K562 (cell line): ENCODE data around the gene ZNF552. TPM values are rescaled to one million over a fixed set of nuclear protein-coding genes. Genes with fewer than 3 reads are reported as not detected.

Experiments used
- polyA plus RNA-seq, 8 experiments: library from polyadenylated mRNA; depleted of rRNA in 4 of 8; stranded (reverse) in 5 of 8; unstranded in 3 of 8; fragments of >200 nt; fragmentation: Nextera tagmentation in 2 of 8; fragmentation: Illumina TruSeq in 1 of 8; extraction: Ambion mirVana in 2 of 8; extraction: Trizol in 1 of 8; gene quantifications; 2 replicates each; pipeline versions ENCODE4 v1.2.1 to v1.2.3, GENCODE V29; 2011 to 2014; ENCODE audit warnings: inconsistent platforms in 1 of 8, missing spikeins in 1 of 8
- total RNA-seq, 7 experiments: library from RNA; depleted of rRNA in 6 of 7; stranded (reverse); fragments of >200 nt in 6 of 7; fragmentation: Illumina TruSeq in 2 of 7; extraction: Trizol in 2 of 7; gene quantifications; 2 replicates each; pipeline versions ENCODE4 v1.2.1 to v1.2.3, GENCODE V29; 2011 to 2021; ENCODE audit warnings: low replicate concordance in 1 of 7

The ZNF552 gene
- total and polyA plus RNA-seq, 9 of the 15 experiments (the other 6 are each of a cell fraction or from before 2014, with no cell fraction given), result 4.4 to 12.4 (median 8.5) TPM

Other genes starting within 250 kb of the ZNF552 start
Only the 7 nearest of the 21 such genes appear.
- gene ZNF671, start 87.3 kb downstream of the ZNF552 start, total RNA-seq (2014; rRNA removed), result 1.6 and 2.0 TPM in 2 replicates
- gene ZNF671, start 87.3 kb downstream of the ZNF552 start, total RNA-seq (2014; rRNA removed; fragmentation: Illumina TruSeq; extraction: Trizol), result 2.1 TPM in 2 replicates
- gene ZNF671, start 87.3 kb downstream of the ZNF552 start, total RNA-seq (2015; rRNA removed; fragmentation: Illumina TruSeq; extraction: Trizol), result 0.90 and 1.4 TPM in 2 replicates
- gene ZNF671, start 87.3 kb downstream of the ZNF552 start, total RNA-seq (2021), result 1.8 and 1.9 TPM in 2 replicates
- 1.4 and 3.2 TPM in 2 replicates for gene ZNF671, start 87.3 kb downstream of the ZNF552 start, polyA plus RNA-seq (2011; rRNA removed)
- 1.2 and 1.6 TPM in 2 replicates for gene ZNF671, start 87.3 kb downstream of the ZNF552 start, polyA plus RNA-seq (2014; fragmentation: Illumina TruSeq; extraction: Trizol)
- under 1 TPM; 0.20 to 0.78 TPM for gene ZNF671, start 87.3 kb downstream of the ZNF552 start, polyA plus RNA-seq (2014; fragmentation: Nextera tagmentation; extraction: Ambion mirVana)
- gene ZNF671, start 87.3 kb downstream of the ZNF552 start, polyA plus RNA-seq (2014; rRNA removed), result 1.1 and 1.4 TPM in 2 replicates
- gene ZNF776, start 68.1 kb downstream of the ZNF552 start, total RNA-seq (2014; rRNA removed), result 9.5 and 16.2 TPM in 2 replicates
- 8.2 and 10.0 TPM in 2 replicates for gene ZNF776, start 68.1 kb downstream of the ZNF552 start, total RNA-seq (2014; rRNA removed; fragmentation: Illumina TruSeq; extraction: Trizol)
- 7.4 and 8.4 TPM in 2 replicates for gene ZNF776, start 68.1 kb downstream of the ZNF552 start, total RNA-seq (2015; rRNA removed; fragmentation: Illumina TruSeq; extraction: Trizol)
- gene ZNF776, start 68.1 kb downstream of the ZNF552 start, total RNA-seq (2021), result 6.7 and 7.8 TPM in 2 replicates
- 15.7 and 16.9 TPM in 2 replicates for gene ZNF776, start 68.1 kb downstream of the ZNF552 start, polyA plus RNA-seq (2011; rRNA removed)
- 7.1 and 9.6 TPM in 2 replicates for gene ZNF776, start 68.1 kb downstream of the ZNF552 start, polyA plus RNA-seq (2014; fragmentation: Illumina TruSeq; extraction: Trizol)
- gene ZNF776, start 68.1 kb downstream of the ZNF552 start, polyA plus RNA-seq (2014; fragmentation: Nextera tagmentation; extraction: Ambion mirVana), result 1 to 10 TPM; 2.2 to 2.5 TPM
- 7.9 and 9.1 TPM in 2 replicates for gene ZNF776, start 68.1 kb downstream of the ZNF552 start, polyA plus RNA-seq (2014; rRNA removed)
- gene ZNF586, start 45.2 kb downstream of the ZNF552 start, total RNA-seq (2014; rRNA removed), result 7.4 and 11.5 TPM in 2 replicates
- 12.6 and 17.7 TPM in 2 replicates for gene ZNF586, start 45.2 kb downstream of the ZNF552 start, total RNA-seq (2014; rRNA removed; fragmentation: Illumina TruSeq; extraction: Trizol)
- gene ZNF586, start 45.2 kb downstream of the ZNF552 start, total RNA-seq (2015; rRNA removed; fragmentation: Illumina TruSeq; extraction: Trizol), result 11.2 and 12.1 TPM in 2 replicates
- gene ZNF586, start 45.2 kb downstream of the ZNF552 start, total RNA-seq (2021), result 10.7 and 11.7 TPM in 2 replicates
- gene ZNF586, start 45.2 kb downstream of the ZNF552 start, polyA plus RNA-seq (2011; rRNA removed), result 9.7 and 12.3 TPM in 2 replicates
- 8.4 and 9.2 TPM in 2 replicates for gene ZNF586, start 45.2 kb downstream of the ZNF552 start, polyA plus RNA-seq (2014; fragmentation: Illumina TruSeq; extraction: Trizol)
- gene ZNF586, start 45.2 kb downstream of the ZNF552 start, polyA plus RNA-seq (2014; fragmentation: Nextera tagmentation; extraction: Ambion mirVana), result 1 to 10 TPM; 2.5 to 2.8 TPM
- 6.7 and 10.1 TPM in 2 replicates for gene ZNF586, start 45.2 kb downstream of the ZNF552 start, polyA plus RNA-seq (2014; rRNA removed)
- 24.7 and 28.9 TPM in 2 replicates for gene ZNF587B, start 15.4 kb upstream of the ZNF552 start, total RNA-seq (2014; rRNA removed)
- 37.5 and 43.1 TPM in 2 replicates for gene ZNF587B, start 15.4 kb upstream of the ZNF552 start, total RNA-seq (2014; rRNA removed; fragmentation: Illumina TruSeq; extraction: Trizol)
- 37.0 and 37.1 TPM in 2 replicates for gene ZNF587B, start 15.4 kb upstream of the ZNF552 start, total RNA-seq (2015; rRNA removed; fragmentation: Illumina TruSeq; extraction: Trizol)
- gene ZNF587B, start 15.4 kb upstream of the ZNF552 start, total RNA-seq (2021), result 23.2 and 28.6 TPM in 2 replicates
- gene ZNF587B, start 15.4 kb upstream of the ZNF552 start, polyA plus RNA-seq (2011; rRNA removed), result 14.4 and 17.9 TPM in 2 replicates
- 14.3 and 17.1 TPM in 2 replicates for gene ZNF587B, start 15.4 kb upstream of the ZNF552 start, polyA plus RNA-seq (2014; fragmentation: Illumina TruSeq; extraction: Trizol)
- gene ZNF587B, start 15.4 kb upstream of the ZNF552 start, polyA plus RNA-seq (2014; fragmentation: Nextera tagmentation; extraction: Ambion mirVana), result 1 to 10 TPM; 7.4 to 8.8 TPM
- gene ZNF587B, start 15.4 kb upstream of the ZNF552 start, polyA plus RNA-seq (2014; rRNA removed), result 14.2 and 20.8 TPM in 2 replicates
- gene ZNF587, start 34.9 kb upstream of the ZNF552 start, total RNA-seq (2014; rRNA removed), result 9.8 and 13.0 TPM in 2 replicates
- gene ZNF587, start 34.9 kb upstream of the ZNF552 start, total RNA-seq (2014; rRNA removed; fragmentation: Illumina TruSeq; extraction: Trizol), result 42.0 and 47.5 TPM in 2 replicates
- gene ZNF587, start 34.9 kb upstream of the ZNF552 start, total RNA-seq (2015; rRNA removed; fragmentation: Illumina TruSeq; extraction: Trizol), result 31.8 and 32.5 TPM in 2 replicates
- gene ZNF587, start 34.9 kb upstream of the ZNF552 start, total RNA-seq (2021), result 33.9 and 35.1 TPM in 2 replicates
- gene ZNF587, start 34.9 kb upstream of the ZNF552 start, polyA plus RNA-seq (2011; rRNA removed), result 30.2 and 41.7 TPM in 2 replicates
- 24.4 and 24.9 TPM in 2 replicates for gene ZNF587, start 34.9 kb upstream of the ZNF552 start, polyA plus RNA-seq (2014; fragmentation: Illumina TruSeq; extraction: Trizol)
- gene ZNF587, start 34.9 kb upstream of the ZNF552 start, polyA plus RNA-seq (2014; fragmentation: Nextera tagmentation; extraction: Ambion mirVana), result 1 to 10 TPM; 3.2 to 3.6 TPM
- 22.7 and 28.7 TPM in 2 replicates for gene ZNF587, start 34.9 kb upstream of the ZNF552 start, polyA plus RNA-seq (2014; rRNA removed)
- gene ZNF814, start 74.1 kb upstream of the ZNF552 start, total RNA-seq (2014; rRNA removed), result 1.2 and 1.9 TPM in 2 replicates
- 2.6 and 3.3 TPM in 2 replicates for gene ZNF814, start 74.1 kb upstream of the ZNF552 start, total RNA-seq (2014; rRNA removed; fragmentation: Illumina TruSeq; extraction: Trizol)
- gene ZNF814, start 74.1 kb upstream of the ZNF552 start, total RNA-seq (2015; rRNA removed; fragmentation: Illumina TruSeq; extraction: Trizol), result 1.7 and 2.6 TPM in 2 replicates
- gene ZNF814, start 74.1 kb upstream of the ZNF552 start, total RNA-seq (2021), result 3.0 and 3.1 TPM in 2 replicates
- gene ZNF814, start 74.1 kb upstream of the ZNF552 start, polyA plus RNA-seq (2011; rRNA removed), result 3.2 and 3.5 TPM in 2 replicates
- 0.42 and 0.73 TPM in 2 replicates for gene ZNF814, start 74.1 kb upstream of the ZNF552 start, polyA plus RNA-seq (2014; fragmentation: Illumina TruSeq; extraction: Trizol)
- gene ZNF814, start 74.1 kb upstream of the ZNF552 start, polyA plus RNA-seq (2014; fragmentation: Nextera tagmentation; extraction: Ambion mirVana), result 1 to 10 TPM; 1.4 to 1.5 TPM
- gene ZNF814, start 74.1 kb upstream of the ZNF552 start, polyA plus RNA-seq (2014; rRNA removed), result 1.5 and 1.7 TPM in 2 replicates
- gene ZNF417, start 101.7 kb upstream of the ZNF552 start, total RNA-seq (2014; rRNA removed), result 3.2 and 5.7 TPM in 2 replicates
- 5.4 and 7.2 TPM in 2 replicates for gene ZNF417, start 101.7 kb upstream of the ZNF552 start, total RNA-seq (2014; rRNA removed; fragmentation: Illumina TruSeq; extraction: Trizol)
- gene ZNF417, start 101.7 kb upstream of the ZNF552 start, total RNA-seq (2015; rRNA removed; fragmentation: Illumina TruSeq; extraction: Trizol), result 4.2 and 4.6 TPM in 2 replicates
- gene ZNF417, start 101.7 kb upstream of the ZNF552 start, total RNA-seq (2021), result 5.3 and 6.1 TPM in 2 replicates
- gene ZNF417, start 101.7 kb upstream of the ZNF552 start, polyA plus RNA-seq (2011; rRNA removed), result 6.1 and 7.2 TPM in 2 replicates
- 2.7 and 3.1 TPM in 2 replicates for gene ZNF417, start 101.7 kb upstream of the ZNF552 start, polyA plus RNA-seq (2014; fragmentation: Illumina TruSeq; extraction: Trizol)
- under 1 TPM; 0.35 to 0.61 TPM for gene ZNF417, start 101.7 kb upstream of the ZNF552 start, polyA plus RNA-seq (2014; fragmentation: Nextera tagmentation; extraction: Ambion mirVana)
- gene ZNF417, start 101.7 kb upstream of the ZNF552 start, polyA plus RNA-seq (2014; rRNA removed), result 2.7 and 2.9 TPM in 2 replicates